ENCODE measurements around the gene KAT6B.

KAT6B gene

DNA sequence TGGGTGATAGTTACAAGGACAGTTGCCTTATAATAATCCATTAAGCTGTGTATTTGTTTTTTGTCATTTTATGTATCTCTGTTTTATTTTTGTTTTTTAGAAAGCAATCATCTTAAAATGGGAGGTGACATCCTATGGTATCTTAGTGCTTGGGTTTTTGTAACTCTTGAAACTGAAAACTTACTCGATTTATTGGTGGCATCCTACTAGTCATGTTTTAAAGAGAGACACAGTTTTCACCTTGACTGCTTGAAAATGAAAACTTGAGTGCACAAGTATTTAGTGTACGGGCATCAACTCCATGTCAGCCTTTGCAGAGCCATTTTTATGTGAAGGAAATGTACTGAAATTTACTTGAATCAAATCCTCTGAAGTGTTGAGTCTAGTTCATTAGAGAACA lies 181.2 kb downstream of the KAT6B start:
- Histone ChIP-seq H4K20me1 (ENCODE audit: insufficient read depth) (no peaks in the 10 kb centered on the region), H3K9ac (no peak overlapping the region), H2AFZ (ENCODE audit: low read depth) (no peak overlapping the region), H3K36me3 (ENCODE audit: insufficient read depth) (no peaks in the 10 kb centered on the region), H3K4me3 (IDR thresholded peaks at IDR 0.05; ENCODE audit: insufficient read depth, low read depth, low read length) (no peak overlapping the region), H3K27me3 (ENCODE audit: insufficient read depth, low read depth) (no peaks in the 10 kb centered on the region), H3K4me1 (ENCODE audit: low read depth, poor library complexity, severe bottlenecking) (peaks cover 47% of the 10 kb centered on the region), H3K79me2 (ENCODE audit: insufficient read depth, low read depth) (no peaks in the 10 kb centered on the region), H3K4me2 (peak overlapping the region; percentile 0; the same call in 1 of the 2 replicates), H3K27ac (no peak overlapping the region)
- TF ChIP-seq, protein P1, sequence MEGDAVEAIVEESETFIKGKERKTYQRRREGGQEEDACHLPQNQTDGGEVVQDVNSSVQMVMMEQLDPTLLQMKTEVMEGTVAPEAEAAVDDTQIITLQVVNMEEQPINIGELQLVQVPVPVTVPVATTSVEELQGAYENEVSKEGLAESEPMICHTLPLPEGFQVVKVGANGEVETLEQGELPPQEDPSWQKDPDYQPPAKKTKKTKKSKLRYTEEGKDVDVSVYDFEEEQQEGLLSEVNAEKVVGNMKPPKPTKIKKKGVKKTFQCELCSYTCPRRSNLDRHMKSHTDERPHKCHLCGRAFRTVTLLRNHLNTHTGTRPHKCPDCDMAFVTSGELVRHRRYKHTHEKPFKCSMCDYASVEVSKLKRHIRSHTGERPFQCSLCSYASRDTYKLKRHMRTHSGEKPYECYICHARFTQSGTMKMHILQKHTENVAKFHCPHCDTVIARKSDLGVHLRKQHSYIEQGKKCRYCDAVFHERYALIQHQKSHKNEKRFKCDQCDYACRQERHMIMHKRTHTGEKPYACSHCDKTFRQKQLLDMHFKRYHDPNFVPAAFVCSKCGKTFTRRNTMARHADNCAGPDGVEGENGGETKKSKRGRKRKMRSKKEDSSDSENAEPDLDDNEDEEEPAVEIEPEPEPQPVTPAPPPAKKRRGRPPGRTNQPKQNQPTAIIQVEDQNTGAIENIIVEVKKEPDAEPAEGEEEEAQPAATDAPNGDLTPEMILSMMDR (conservative IDR thresholded peaks at IDR 0.05; ENCODE audit: low read depth, low read length): no peak

DNA sequence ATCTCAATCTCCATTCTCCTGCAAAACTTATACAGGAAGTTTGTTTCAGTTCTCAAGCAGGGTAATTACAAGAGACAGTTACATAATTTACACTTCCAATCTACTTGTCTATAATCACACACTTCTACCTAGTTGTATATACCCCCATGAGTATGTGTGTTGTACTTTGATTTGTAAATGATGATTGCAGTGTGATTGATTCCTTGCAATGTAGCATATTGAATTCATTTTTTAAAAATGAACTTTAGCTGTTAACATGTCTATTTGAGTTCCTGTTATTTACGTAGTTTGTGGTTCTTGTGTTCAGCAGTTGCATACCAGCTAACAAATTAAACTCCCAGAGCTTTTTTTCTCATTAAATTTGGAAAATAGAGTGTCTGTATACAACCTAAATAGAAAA lies 182.6 kb downstream of the KAT6B start:
- H4K20me1 ChIP-seq (ENCODE audit: insufficient read depth): no peaks in the 10 kb centered on the region
- no peak overlapping the region for H3K4me2 ChIP-seq
- no peak overlapping the region for H2AFZ ChIP-seq (ENCODE audit: low read depth)
- no peaks in the 10 kb centered on the region for H3K79me2 ChIP-seq (ENCODE audit: insufficient read depth, low read depth)
- no peak overlapping the region for H3K27ac ChIP-seq
- H3K36me3 ChIP-seq (ENCODE audit: insufficient read depth): no peaks in the 10 kb centered on the region
- H3K4me3 ChIP-seq (IDR thresholded peaks at IDR 0.05; ENCODE audit: insufficient read depth, low read depth, low read length): no peak overlapping the region
- no peaks in the 10 kb centered on the region for H3K27me3 ChIP-seq (ENCODE audit: insufficient read depth, low read depth)
- no peak overlapping the region for H3K9ac ChIP-seq
- H3K4me1 ChIP-seq (ENCODE audit: low read depth, poor library complexity, severe bottlenecking): peaks cover 53% of the 10 kb centered on the region
- TF ChIP-seq, protein P1 (conservative IDR thresholded peaks at IDR 0.05; ENCODE audit: low read depth, low read length): no peak

DNA sequence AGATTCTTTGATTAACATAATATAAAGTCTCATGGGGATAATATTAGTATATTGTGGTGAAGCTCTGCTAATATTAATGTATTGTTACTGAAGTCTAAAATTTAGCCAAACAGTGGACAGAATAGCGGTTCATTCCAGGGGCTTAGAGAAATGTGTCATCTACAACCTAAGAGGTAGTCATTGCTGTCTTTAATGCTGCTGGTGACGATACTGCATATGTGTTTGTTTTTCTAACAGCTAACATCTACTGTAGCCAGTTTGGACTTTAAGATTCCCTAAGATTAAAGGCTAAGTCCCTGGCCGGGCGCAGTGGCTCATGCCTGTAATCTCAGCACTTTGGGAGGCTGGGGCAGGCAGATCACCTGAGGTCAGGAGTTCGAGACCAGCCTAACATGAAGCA lies 183.0 kb downstream of the KAT6B start:
- no peaks in the 10 kb centered on the region for H4K20me1 ChIP-seq (ENCODE audit: insufficient read depth)
- no peak overlapping the region for H3K4me3 ChIP-seq (IDR thresholded peaks at IDR 0.05; ENCODE audit: insufficient read depth, low read depth, low read length)
- H3K27ac ChIP-seq: no peak overlapping the region
- no peaks in the 10 kb centered on the region for H3K36me3 ChIP-seq (ENCODE audit: insufficient read depth)
- no peaks in the 10 kb centered on the region for H3K27me3 ChIP-seq (ENCODE audit: insufficient read depth, low read depth)
- no peak overlapping the region for H3K9ac ChIP-seq
- no peak overlapping the region for H3K4me2 ChIP-seq
- H3K4me1 ChIP-seq (ENCODE audit: low read depth, poor library complexity, severe bottlenecking): peaks cover 56% of the 10 kb centered on the region
- H2AFZ ChIP-seq (ENCODE audit: low read depth): no peak overlapping the region
- H3K79me2 ChIP-seq (ENCODE audit: insufficient read depth, low read depth): no peaks in the 10 kb centered on the region
- TF ChIP-seq, protein P1 (conservative IDR thresholded peaks at IDR 0.05; ENCODE audit: low read depth, low read length): no peak

DNA sequence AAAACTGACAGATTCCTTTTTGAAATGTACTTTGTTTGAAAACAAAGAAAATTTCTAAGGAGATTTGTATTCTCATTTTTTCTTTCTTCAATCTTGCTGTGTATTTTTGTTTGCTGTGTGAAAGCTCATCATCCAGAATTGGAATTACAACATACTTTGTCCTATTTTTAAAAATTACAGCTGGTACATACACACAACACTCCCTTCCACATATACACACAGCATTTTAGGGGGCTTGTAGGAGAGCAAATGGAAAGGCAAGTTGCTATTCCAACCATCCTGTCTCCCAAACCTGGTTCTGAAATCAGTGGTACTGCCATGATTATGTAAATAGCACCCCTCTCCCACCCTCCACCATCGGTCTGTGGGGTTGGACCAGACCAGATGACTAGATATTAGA lies 184.0 kb downstream of the KAT6B start:
- Histone ChIP-seq H3K27ac (no peak overlapping the region), H4K20me1 (ENCODE audit: insufficient read depth) (no peaks in the 10 kb centered on the region), H3K4me1 (ENCODE audit: low read depth, poor library complexity, severe bottlenecking) (peaks cover 66% of the 10 kb centered on the region), H3K79me2 (ENCODE audit: insufficient read depth, low read depth) (no peaks in the 10 kb centered on the region), H3K27me3 (ENCODE audit: insufficient read depth, low read depth) (no peaks in the 10 kb centered on the region), H3K9ac (no peak overlapping the region), H3K36me3 (ENCODE audit: insufficient read depth) (no peaks in the 10 kb centered on the region), H3K4me3 (IDR thresholded peaks at IDR 0.05; ENCODE audit: insufficient read depth, low read depth, low read length) (no peak overlapping the region), H2AFZ (ENCODE audit: low read depth) (no peak overlapping the region), H3K4me2 (peak overlapping the region; percentile 33; the same call in 1 of the 2 replicates)
- TF ChIP-seq, protein P1 (conservative IDR thresholded peaks at IDR 0.05; ENCODE audit: low read depth, low read length): no peak

Measured in KMS-11 (cell line).